ENCODE data around the gene BLVRB. TPM values are rescaled to one million over a fixed set of nuclear protein-coding genes. Genes with fewer than 3 reads are reported as not detected.

BLVRB gene
- total and polyA plus RNA-seq, 9 of the 15 experiments (the other 6 are each of a cell fraction or from before 2014, with no cell fraction given), result 81.1 to 749 (median 331) TPM

DNA sequence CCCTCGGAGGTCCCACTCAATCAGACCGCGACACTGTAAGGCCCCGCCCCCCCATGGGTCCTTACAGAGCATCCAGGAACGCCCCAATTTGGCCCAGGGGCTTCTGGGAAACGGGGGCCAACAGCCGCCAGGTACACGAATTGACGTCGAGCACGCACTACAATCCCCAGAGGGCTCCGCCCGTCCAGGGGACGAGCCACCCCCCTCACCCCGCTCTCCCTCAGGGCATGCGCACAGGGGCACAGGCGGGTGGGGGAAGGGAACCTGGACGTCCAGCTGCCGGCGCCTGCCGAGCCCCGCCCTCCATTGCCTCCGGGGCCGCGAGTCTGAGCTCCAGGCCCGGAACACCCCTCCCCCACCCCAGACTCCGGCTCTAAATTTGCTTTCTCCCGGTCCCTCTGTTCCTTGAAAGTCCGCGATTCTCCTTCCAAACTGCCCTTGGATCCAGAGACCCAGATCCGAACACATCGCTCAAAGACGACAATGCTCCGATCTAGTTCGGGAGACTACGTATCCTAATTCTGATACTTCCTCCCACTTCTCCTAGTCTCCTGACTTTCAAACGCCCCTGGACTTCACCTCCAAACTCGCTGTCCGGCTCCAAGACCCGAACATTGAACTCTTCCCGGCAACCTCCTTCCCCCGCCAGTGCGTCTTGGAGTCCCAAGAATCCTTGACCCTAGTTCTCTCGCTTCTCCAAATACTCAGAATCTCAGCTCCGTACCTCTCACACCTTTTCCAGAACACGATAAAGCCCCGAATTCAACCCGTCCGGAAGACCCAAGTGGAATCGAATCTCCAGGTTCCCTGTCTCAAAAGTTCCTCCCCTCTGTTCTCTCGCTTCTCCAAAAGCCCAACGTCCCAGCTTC is 22.2 kb downstream of the BLVRB start (continued):
- TF ChIP-seq TFAP4 (CRISPR knock-in tag; IDR thresholded peaks at IDR 0.05; ENCODE audit: borderline replicate concordance), result peak; percentile 99
- TF ChIP-seq ESRRB (CRISPR knock-in tag; IDR thresholded peaks at IDR 0.05; ENCODE audit: borderline replicate concordance), result no peak
- peak; percentile 95 for TF ChIP-seq NFRKB (IDR thresholded peaks at IDR 0.05; ENCODE audit: low read depth)
- TF ChIP-seq EZH2 (IDR thresholded peaks at IDR 0.05; ENCODE audit: borderline replicate concordance, low read depth, low read length), result no peak
- TF ChIP-seq, protein P1, sequence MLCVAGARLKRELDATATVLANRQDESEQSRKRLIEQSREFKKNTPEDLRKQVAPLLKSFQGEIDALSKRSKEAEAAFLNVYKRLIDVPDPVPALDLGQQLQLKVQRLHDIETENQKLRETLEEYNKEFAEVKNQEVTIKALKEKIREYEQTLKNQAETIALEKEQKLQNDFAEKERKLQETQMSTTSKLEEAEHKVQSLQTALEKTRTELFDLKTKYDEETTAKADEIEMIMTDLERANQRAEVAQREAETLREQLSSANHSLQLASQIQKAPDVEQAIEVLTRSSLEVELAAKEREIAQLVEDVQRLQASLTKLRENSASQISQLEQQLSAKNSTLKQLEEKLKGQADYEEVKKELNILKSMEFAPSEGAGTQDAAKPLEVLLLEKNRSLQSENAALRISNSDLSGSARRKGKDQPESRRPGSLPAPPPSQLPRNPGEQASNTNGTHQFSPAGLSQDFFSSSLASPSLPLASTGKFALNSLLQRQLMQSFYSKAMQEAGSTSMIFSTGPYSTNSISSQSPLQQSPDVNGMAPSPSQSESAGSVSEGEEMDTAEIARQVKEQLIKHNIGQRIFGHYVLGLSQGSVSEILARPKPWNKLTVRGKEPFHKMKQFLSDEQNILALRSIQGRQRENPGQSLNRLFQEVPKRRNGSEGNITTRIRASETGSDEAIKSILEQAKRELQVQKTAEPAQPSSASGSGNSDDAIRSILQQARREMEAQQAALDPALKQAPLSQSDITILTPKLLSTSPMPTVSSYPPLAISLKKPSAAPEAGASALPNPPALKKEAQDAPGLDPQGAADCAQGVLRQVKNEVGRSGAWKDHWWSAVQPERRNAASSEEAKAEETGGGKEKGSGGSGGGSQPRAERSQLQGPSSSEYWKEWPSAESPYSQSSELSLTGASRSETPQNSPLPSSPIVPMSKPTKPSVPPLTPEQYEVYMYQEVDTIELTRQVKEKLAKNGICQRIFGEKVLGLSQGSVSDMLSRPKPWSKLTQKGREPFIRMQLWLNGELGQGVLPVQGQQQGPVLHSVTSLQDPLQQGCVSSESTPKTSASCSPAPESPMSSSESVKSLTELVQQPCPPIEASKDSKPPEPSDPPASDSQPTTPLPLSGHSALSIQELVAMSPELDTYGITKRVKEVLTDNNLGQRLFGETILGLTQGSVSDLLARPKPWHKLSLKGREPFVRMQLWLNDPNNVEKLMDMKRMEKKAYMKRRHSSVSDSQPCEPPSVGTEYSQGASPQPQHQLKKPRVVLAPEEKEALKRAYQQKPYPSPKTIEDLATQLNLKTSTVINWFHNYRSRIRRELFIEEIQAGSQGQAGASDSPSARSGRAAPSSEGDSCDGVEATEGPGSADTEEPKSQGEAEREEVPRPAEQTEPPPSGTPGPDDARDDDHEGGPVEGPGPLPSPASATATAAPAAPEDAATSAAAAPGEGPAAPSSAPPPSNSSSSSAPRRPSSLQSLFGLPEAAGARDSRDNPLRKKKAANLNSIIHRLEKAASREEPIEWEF (CRISPR knock-in tag; IDR thresholded peaks at IDR 0.05), result no peak
- no peak for TF ChIP-seq IRF9 (tag; IDR thresholded peaks at IDR 0.05)
- peak; percentile 82 for TF ChIP-seq SMAD4 (CRISPR knock-in tag; conservative IDR thresholded peaks at IDR 0.05)
- no peak for TF ChIP-seq POLR3A (IDR thresholded peaks at IDR 0.05; ENCODE audit: borderline replicate concordance, extremely low read depth, insufficient read depth, insufficient read length)
- no peak for TF ChIP-seq SAFB2 (IDR thresholded peaks at IDR 0.05; ENCODE audit: borderline replicate concordance, low read depth, low read length, severe bottlenecking)
- peak; percentile 49 for TF ChIP-seq HNRNPLL (IDR thresholded peaks at IDR 0.05; ENCODE audit: low read depth, low read length, poor library complexity, severe bottlenecking)
- 0 out of 2 replicates have a peak, but pooled peaks have one; percentile 44 for TF ChIP-seq THRAP3 (IDR thresholded peaks at IDR 0.05; ENCODE audit: borderline replicate concordance)
- TF ChIP-seq ARID2 (IDR thresholded peaks at IDR 0.05), result peak; percentile 51; the same call in 1 of the 2 replicates
- TF ChIP-seq POLR2G (IDR thresholded peaks at IDR 0.05; ENCODE audit: low read depth, low read length), result peak; percentile 87
- peak; percentile 98 for TF ChIP-seq MAZ (CRISPR knock-in tag; conservative IDR thresholded peaks at IDR 0.05 in 1 of 2, IDR thresholded peaks at IDR 0.05 in 1 of 2)
- TF ChIP-seq, protein P2, sequence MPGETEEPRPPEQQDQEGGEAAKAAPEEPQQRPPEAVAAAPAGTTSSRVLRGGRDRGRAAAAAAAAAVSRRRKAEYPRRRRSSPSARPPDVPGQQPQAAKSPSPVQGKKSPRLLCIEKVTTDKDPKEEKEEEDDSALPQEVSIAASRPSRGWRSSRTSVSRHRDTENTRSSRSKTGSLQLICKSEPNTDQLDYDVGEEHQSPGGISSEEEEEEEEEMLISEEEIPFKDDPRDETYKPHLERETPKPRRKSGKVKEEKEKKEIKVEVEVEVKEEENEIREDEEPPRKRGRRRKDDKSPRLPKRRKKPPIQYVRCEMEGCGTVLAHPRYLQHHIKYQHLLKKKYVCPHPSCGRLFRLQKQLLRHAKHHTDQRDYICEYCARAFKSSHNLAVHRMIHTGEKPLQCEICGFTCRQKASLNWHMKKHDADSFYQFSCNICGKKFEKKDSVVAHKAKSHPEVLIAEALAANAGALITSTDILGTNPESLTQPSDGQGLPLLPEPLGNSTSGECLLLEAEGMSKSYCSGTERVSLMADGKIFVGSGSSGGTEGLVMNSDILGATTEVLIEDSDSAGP (CRISPR knock-in tag; IDR thresholded peaks at IDR 0.05), result no peak
- TF ChIP-seq SIX5 (IDR thresholded peaks at IDR 0.05; ENCODE audit: borderline replicate concordance in 1 of 2, insufficient read depth in 1 of 2, low read depth in 1 of 2, low read length in 2 of 2), result peak; percentile 71 to 82
- no peak for TF ChIP-seq ZNF77 (CRISPR knock-in tag; IDR thresholded peaks at IDR 0.05)

Data from K562 (cell line).